Thyroid gland (tissue), 4 donors: ENCODE data around the gene MYH6. TPM values are rescaled to one million over a fixed set of nuclear protein-coding genes. Genes with fewer than 3 reads are reported as not detected.
"Not testable (repeated sequence)": the region's sequence is repeated elsewhere in the genome, so short reads cannot be mapped to it uniquely, and the experiment has no call there.

Experiments used
- DNase-seq, 2 donors: peaks; one replicate each; pipeline ENCODE4 v3.0.0-alpha.2; 2019
- H3K27ac ChIP-seq, 3 donors: fragments of 200-600 bp; sonication (generic); 1 replicate in 2 of 3; 2 replicates in 1 of 3; pipeline ENCODE4 v1.5.1; 2016 to 2019; ENCODE audit warnings: mild to moderate bottlenecking in 1 of 3, moderate library complexity in 1 of 3
- H3K27me3 ChIP-seq: fragments of 200-600 bp; sonication (generic); one replicate; pipeline ENCODE4 v1.5.1; 2019
- H3K36me3 ChIP-seq, 2 donors: fragments of 200-600 bp; sonication (generic); one replicate each; pipeline ENCODE4 v1.5.1; 2016 to 2019
- H3K4me1 ChIP-seq, 2 donors: fragments of 200-600 bp; sonication (generic); one replicate each; pipeline ENCODE4 v1.5.1; 2017 to 2019
- H3K4me3 ChIP-seq, 3 donors: fragments of 200-600 bp; sonication (generic); replicated peaks in 1 of 3; 1 replicate in 2 of 3; 2 replicates in 1 of 3; pipeline ENCODE4 v1.5.1; 2016; ENCODE audit warnings: mild to moderate bottlenecking in 1 of 3
- H3K9me3 ChIP-seq: fragments of 200-600 bp; sonication (generic); one replicate; pipeline ENCODE4 v1.5.1; 2017
- POLR2A ChIP-seq, 2 donors: fragments of 450-650 bp; IDR thresholded peaks; one replicate each; pipeline ENCODE4 v1.6.1; 2017; ENCODE audit warnings: antibody characterized with exemption in 2 of 2, mild to moderate bottlenecking in 2 of 2, moderate library complexity in 1 of 2
- WGBS, 2 donors: methylation state at CpG; one replicate each; pipeline ENCODE4 v1.1.5; 2017; 5-methylcytosine and 5-hydroxymethylcytosine counted together
- intact Hi-C: fragments of 100-400 bp; cut with DNase I; formaldehyde crosslinking; loops from one replicate; pipeline ENCODE4 v1.15.1; 2023
- total RNA-seq, 4 donors: library from RNA; depleted of rRNA; stranded (reverse); fragments of >200 nt; gene quantifications; one replicate each; pipeline ENCODE4 v1.2.3, GENCODE V29; 2016
- TF ChIP-seq, protein P1 (sequence below), 6 experiments: fragments of 200-600 bp in 3 of 6; fragments of 450-650 bp in 3 of 6; sonication (generic) in 3 of 6; IDR thresholded peaks; one replicate each; pipeline ENCODE4 v1.5.1; 2016 to 2019; ENCODE audit warnings: antibody characterized with exemption in 6 of 6, mild to moderate bottlenecking in 2 of 6, inconsistent platforms in 1 of 6, moderate library complexity in 1 of 6

Gene MYH6
- total RNA-seq, 4 donors from 2014 or later = not detected

DNA sequence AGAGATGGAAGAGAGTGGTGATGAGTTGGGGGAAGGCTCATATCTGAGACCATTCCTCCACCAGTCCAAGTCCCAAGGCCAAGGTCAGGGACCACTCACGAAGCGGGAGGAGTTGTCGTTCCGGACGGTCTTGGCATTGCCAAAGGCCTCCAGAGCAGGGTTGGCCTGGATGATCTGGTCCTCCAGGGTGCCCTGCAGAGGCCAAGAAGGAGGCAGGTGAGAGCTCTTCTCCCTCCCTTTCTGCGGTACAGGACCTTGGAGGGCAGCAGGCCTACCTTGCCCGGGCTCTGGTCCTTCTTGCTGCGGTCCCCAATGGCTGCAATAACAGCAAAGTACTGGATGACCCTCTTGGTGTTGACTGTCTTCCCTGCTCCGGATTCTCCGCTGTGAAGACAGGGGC, 23.4 kb upstream of the MYH6 start:
- H3K27me3 ChIP-seq = no peaks in the 10 kb centered on the region
- H3K27ac ChIP-seq = no peak overlapping the region
- no peaks in the 10 kb centered on the region for H3K9me3 ChIP-seq
- peaks cover 0 to 4% of the 10 kb centered on the region in 2 donors for H3K4me1 ChIP-seq
- no peak for DNase-seq
- no peak overlapping the region for H3K4me3 ChIP-seq
- H3K36me3 ChIP-seq = no peaks in the 10 kb centered on the region
- 90 to 94% methylated on average over 9 to 10 of the region's 10 CpGs for WGBS, 2 donors
- TF ChIP-seq POLR2A (IDR thresholded peaks at IDR 0.05) = no peak
- TF ChIP-seq, protein P1, sequence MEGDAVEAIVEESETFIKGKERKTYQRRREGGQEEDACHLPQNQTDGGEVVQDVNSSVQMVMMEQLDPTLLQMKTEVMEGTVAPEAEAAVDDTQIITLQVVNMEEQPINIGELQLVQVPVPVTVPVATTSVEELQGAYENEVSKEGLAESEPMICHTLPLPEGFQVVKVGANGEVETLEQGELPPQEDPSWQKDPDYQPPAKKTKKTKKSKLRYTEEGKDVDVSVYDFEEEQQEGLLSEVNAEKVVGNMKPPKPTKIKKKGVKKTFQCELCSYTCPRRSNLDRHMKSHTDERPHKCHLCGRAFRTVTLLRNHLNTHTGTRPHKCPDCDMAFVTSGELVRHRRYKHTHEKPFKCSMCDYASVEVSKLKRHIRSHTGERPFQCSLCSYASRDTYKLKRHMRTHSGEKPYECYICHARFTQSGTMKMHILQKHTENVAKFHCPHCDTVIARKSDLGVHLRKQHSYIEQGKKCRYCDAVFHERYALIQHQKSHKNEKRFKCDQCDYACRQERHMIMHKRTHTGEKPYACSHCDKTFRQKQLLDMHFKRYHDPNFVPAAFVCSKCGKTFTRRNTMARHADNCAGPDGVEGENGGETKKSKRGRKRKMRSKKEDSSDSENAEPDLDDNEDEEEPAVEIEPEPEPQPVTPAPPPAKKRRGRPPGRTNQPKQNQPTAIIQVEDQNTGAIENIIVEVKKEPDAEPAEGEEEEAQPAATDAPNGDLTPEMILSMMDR (IDR thresholded peaks at IDR 0.05) = no peak
- intact Hi-C loops = no loop called here

DNA sequence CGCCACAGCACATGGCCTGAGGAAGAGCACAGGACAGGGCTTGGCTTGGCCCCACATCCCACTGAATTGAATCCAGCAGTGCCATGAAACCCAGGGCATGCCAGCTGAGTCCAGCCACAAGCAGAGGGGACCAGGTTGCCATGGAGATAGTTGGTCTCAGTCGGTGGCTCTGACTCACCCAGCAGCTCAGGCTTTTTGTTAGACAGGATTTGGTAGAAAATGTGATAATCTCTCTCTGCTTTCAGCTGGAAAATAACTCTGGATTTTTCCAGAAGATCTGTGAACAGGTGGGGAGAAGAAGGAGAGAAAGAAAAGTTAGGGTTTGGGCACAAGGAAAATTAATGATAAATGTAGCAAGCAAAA, 22.6 kb upstream of the MYH6 start:
- 47 to 50% methylated on average over 2 of the region's 2 CpGs for WGBS, 2 donors
- Histone ChIP-seq H3K36me3 (no peaks in the 10 kb centered on the region), H3K4me1 (no peaks in the 10 kb centered on the region), H3K9me3 (no peaks in the 10 kb centered on the region), H3K27ac (no peak overlapping the region), H3K4me3 (no peak overlapping the region), H3K27me3 (no peaks in the 10 kb centered on the region)
- TF ChIP-seq POLR2A (IDR thresholded peaks at IDR 0.05) = no peak
- TF ChIP-seq, protein P1 (IDR thresholded peaks at IDR 0.05) = no peak
- intact Hi-C loops = no loop called here
- no peak for DNase-seq

DNA sequence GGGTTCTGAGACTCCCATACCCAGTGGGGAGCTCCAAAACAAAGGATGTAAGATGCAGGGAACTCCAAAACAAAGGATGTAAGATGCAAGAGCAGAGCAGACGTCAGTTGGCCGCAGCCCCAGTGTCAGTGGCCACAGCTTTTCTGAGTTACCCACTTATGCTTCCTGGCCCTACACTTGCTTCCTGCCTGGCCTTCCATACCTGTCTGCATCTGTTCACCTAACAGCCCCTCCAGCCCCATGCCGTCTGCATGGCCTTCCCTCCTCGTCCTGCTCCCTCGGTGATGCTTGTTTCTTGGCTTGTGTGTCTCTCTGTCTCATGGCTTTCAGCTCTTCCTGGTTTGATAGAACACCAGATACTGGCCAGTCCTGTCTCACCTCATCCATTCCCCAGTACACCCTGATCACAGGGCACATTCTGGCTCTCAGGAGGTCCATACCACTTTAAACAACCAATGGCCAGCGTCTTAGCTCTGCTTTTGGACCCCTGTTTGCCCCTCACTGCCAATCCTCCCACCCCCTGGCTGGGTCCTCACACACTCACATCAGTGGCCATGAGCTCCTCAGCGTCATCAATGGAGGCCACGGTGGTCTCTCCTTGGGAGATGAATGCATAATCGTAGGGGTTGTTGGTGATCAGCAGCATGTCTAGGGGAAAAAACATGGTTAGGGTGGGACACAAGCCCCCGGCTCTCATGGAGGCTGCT, 22.1 kb upstream of the MYH6 start:
- no peak for DNase-seq
- H3K4me1 ChIP-seq = no peaks in the 10 kb centered on the region
- intact Hi-C loops = no loop called here

DNA sequence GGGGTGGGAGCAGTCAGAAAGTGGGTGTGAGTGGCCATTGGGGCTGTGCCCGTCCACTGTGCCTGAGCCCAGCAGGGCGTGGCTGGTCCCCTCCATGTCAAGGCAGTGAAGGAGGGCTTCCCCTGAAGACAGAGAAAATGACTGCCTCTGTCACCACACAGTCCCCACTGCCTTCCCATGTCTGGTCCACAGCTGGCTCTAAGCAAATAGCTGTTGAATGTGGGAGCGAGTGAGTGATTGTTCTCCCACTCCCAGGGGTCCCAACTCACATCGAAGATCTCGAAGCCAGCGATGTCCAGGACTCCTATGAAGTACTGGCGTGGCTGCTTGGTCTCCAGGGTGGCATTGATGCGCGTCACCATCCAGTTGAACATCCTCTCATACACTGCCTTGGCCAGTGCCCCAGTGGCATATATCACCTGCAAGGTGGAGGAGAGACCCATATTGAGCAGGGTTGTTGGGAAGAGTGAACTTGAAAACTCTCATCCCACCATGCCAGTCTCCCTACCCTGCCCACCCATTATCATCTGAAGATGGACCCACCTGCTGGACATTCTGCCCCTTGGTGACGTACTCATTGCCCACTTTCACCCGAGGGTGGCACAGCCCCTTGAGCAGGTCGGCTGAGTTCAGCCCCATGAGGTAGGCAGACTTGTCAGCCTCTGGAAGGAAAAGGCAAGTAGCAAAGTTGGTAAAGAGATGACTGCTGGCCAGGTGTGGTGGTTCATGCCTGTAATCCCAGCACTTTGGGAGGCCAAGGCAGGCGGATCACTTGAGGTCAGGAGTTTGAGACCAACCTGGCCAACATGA, 20.8 kb upstream of the MYH6 start:
- no peaks in the 10 kb centered on the region for H3K9me3 ChIP-seq
- WGBS, 2 donors = 87 to 95% methylated on average over 8 to 11 of the region's 13 CpGs
- H3K27ac ChIP-seq = no peak overlapping the region
- TF ChIP-seq, protein P1 (IDR thresholded peaks at IDR 0.05) = no peak
- TF ChIP-seq POLR2A (IDR thresholded peaks at IDR 0.05) = no peak
- intact Hi-C loops = no loop called here
- no peaks in the 10 kb centered on the region for H3K36me3 ChIP-seq
- no peak for DNase-seq
- H3K4me1 ChIP-seq = no peaks in the 10 kb centered on the region
- no peak overlapping the region for H3K4me3 ChIP-seq
- no peaks in the 10 kb centered on the region for H3K27me3 ChIP-seq

More for the DNA sequence above, 22.1 kb upstream of the MYH6 start:
- H3K27me3 ChIP-seq = no peaks in the 10 kb centered on the region
- no peaks in the 10 kb centered on the region for H3K9me3 ChIP-seq
- H3K27ac ChIP-seq = no peak overlapping the region
- 83 to 88% methylated on average over 10 of the region's 10 CpGs for WGBS, 2 donors
- TF ChIP-seq, protein P1 (IDR thresholded peaks at IDR 0.05) = no peak
- no peak for TF ChIP-seq POLR2A (IDR thresholded peaks at IDR 0.05)
- H3K36me3 ChIP-seq = no peaks in the 10 kb centered on the region
- H3K4me3 ChIP-seq = no peak overlapping the region

DNA sequence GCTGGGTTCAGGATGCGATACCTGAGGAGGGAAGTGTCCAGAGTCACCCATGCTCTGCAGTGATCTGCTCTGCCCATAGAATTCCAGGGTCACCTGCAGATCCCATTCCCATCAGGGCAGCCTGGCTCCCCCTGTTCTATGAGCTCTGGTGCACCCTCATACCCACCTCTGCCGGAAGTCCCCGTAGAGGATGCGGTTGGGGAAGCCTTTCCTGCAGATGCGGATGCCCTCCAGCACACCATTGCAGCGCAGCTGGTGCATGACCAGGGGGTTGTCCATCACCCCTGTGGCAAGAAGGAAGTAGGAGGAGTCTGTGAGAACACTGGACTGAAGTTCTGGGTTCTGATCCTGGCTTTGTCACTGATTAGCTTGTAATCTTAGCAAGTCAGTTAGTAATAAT, 17.7 kb upstream of the MYH6 start:
- WGBS, 2 donors = 91 to 97% methylated on average over 6 of the region's 6 CpGs

More for the DNA sequence above, 17.7 kb upstream of the MYH6 start:
- H3K9me3 ChIP-seq, H3K27ac ChIP-seq, H3K27me3 ChIP-seq, H3K4me1 ChIP-seq, H3K36me3 ChIP-seq, intact Hi-C loops, H3K4me3 ChIP-seq, DNase-seq: not testable (repeated sequence)
